Activated T-helper 9 cell treated with anti-CD3 and anti-CD28 coated beads, Interleukin-2, amount 50 U/mL, for 16 hours (primary cell): ENCODE data around the gene ZNF584.

Source experiments
- DNase-seq: peaks from one replicate; pipeline ENCODE4 v3.0.0-alpha.2; 2020; ENCODE audit warnings: low read depth

The ZNF584 gene

DNA sequence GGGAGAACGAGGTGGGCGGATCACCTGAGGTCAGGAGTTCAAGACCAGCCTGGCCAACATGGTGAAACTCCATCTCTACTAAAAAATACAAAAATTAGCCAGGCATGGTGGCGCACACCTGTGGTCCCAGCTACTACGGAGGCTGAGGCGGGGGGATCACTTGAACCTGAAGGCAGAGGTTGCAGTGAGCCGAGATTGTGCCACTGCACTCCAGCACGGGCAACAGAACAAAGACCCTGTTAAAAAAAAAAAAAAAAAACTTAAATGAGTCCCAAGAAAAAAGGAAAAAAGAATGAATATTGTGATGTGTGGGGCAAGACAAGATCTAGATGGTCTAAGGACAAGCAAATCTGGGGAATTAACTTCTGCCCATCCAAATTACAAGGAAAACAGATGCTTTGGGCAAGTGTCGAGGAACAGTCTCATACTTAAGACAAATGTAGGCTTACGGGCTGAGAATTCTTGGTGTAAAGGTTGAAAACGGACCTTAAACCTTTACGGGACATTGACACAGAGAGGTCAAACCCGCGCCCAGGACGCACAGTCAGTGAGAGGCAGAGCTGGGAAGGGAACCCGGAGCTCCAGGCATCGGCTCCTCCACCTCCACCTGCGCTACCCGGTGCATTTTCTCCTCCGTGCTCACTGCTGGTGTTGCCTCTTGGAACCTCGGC, 57.8 kb downstream of the ZNF584 start:
- DNase-seq = no peak

DNA sequence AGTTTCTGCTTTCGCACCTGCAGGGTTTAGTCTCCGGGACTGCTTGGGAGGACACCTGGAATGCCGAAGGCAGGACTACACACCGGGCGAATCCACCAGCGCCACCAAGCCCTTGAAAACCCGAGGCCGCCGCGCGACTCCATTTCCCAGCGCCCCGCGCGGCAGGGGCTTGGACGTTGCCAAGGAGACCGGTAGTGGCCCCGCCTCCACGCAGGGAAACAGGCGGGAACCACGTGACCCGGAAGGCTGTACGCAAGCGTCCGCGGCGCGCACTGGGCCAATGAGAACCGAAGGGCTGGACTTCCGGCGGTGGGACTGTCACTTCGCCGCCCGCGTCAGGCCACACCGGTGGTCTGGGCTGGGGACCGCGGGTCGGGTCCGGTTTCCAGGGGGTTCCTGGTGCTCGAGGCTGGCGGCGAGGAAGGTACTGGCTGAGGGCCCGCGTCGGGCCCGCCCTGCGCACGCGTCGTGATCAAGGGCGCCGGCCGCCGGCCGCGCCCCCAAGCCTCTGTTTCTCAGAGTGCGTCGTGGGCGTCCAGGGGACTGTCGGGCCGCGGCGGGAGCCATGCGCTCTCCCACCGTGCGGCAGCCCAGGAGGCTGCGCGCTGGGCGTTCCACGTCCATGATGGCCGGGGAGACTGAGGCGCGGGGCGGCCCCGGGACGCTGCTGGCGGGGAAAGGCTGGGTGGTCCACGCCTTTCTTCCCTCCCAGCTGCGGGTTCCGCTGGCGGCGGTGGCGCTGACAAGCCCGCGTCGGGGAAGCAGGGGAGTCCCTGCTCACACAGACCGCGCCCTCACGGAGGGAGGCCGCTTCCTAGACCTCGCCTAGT, 58.5 kb downstream of the ZNF584 start, which contains the start of gene ZNF324:
TSS of gene ZNF324 (plus strand) at position 321 of the 830 bp plus-strand sequence. CDS start 2,106 bp downstream, outside the sequence.
- peak; percentile 97 for DNase-seq
